Measurements from ENCODE around the gene FGD4.

FGD4 gene

DNA sequence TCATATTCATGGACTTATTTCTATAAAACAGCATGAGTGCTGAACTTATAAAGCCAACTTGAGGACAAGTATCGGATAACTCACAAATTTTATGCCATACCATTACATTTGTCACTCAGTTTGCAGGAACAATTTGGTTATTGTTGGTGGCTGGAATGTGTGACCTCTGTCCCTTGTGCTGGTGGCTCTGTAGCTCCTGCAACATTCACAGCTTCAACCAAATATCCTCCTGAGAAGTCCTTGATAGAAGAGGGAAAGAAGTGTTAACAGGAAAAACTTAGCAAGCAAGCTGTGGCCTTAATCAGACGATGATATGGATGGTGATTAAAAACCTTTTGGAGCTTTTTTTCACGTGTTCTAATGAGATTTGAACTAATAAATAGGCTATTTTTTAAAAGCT lies 218.8 kb downstream of the FGD4 start:
- no peak for DNase-seq

DNA sequence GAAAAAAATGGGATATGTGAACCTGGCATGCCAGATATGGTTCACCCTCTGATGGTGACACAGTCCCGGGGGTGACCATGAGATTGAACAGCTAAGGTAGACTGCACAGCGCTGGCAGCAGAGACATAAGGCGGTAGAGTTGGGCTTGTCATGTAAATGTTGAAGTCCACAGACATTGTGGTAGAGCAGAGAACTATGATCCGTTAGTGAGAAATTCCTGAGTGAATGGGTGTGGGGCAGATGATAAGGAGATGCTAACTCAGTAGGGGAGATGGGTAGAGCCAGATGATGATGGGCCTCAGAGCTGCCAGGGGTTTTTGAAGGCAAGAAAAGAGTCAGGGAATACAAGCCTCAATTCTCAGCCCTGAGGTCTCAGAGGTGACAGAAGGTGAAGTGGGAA lies 228.6 kb downstream of the FGD4 start:
- DNase-seq = no peak

DNA sequence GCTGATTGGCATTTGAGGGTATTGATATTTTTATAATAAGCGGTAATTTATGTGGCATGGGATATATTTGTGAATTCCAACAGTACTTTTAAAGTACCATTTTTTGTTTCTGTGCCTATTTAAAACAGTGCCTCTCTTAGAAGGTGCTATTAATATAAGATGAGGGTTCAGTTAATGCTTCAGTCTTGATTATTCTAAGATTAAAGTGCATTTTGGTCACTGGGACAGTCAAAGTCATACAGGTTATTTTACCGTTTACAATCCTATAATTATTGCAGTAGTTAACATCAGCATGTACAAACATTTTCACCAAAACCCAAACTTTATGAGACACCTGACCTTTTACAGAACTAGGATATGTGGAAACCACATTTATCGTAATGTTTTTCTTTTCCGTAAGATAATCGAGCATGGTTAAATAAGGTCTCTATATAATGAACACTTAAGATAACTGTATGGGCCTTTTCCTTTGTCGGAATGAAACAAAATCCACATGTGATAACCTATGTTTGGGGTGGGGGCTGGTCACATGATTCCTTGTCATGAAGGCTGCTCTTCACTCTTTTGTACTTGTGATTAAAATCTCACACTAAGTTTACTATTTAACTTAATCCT lies 242.0 kb downstream of the FGD4 start:
- DNase-seq = no peak

DNA sequence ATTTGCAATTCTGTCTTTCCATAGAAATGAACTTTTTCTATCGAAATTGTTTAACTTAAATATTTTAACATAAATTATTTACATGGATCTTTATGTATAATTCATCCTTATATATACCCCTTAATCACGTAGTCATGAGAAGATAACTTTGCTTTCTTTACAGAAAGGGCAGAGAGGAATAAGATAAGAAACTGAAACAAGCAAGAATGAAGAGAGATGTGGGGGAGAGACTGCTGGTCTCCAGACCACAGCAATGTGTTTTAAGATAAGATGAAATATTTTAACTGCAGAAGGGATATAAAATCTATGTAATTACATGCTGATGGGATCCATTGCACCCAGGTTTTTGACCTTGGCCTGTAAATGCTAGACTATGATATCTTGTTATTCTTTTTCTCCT lies 245.1 kb downstream of the FGD4 start:
- no peak for DNase-seq

DNA sequence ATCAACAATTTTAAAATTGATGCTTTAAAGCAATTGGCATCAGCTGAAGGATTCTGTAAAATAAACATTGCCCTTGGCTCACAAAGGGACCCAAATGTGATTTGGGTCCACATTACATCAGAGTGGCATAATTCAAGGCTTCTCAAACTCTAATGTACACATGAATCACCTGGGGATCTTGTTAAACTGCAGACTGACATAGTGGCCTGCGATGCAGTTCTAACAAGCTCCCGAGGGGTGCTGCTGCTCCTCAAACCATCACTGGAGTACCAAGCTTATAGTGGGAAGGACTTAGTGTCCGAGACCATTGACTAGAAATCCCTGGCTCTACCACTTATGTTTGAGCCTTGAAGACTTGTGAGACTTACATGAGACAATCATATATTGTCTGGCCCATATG lies 247.9 kb downstream of the FGD4 start:
- DNase-seq = no peak

DNA sequence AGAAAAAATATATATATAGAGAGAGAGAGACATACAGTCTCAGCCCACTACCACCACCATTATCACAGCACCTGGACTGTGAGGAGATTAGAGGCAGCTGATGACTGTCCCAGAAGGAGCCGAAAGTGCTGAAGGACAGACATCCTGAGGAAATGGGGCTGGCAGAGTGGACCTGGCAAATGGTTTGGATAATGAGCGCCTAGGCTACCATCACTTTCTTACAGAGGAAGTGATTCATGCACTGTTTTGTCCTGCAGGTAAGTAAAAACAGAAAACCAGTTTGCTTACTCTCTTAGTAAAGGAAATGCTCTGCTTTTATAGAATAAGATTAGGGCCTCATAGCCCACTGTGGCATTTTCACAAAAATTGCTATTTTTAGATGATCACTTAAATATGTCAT lies 251.2 kb downstream of the FGD4 start:
- DNase-seq = no peak

DNA sequence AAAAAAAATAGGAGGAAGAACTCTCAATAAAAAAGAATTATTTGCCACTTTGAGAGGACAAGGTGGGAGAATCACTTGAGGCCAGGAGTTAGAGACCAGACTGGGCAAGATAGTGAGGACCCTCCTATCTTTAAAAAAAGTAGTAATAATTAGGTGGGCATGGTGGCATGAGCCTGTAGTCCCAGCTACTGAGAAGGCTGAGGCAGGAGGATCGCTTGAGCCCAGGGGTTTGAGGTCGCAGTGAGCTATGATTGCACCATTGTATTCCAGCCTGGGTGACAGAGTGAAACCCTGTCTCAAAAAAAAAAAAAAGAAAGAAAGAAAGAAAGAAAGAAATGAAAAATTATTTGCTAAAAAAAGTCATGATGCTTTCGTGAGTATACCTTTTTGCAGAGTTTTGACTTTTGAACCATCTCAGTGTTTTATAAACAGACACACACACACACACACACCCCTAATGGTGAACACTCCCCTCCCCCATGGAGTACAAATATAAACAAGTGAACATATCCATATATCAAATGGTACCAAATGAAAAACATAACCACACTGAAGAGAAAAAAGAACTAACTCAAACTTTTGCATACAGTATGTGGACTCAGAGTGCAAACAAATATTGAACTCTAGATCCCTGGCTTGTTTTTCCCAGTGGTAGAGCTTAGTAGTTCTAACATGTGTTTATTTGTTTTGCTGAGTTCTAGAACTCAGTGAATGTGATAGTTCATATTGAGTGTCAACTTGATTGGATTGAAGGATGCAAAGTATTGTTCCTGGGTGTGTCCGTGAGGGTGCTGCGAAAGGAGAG lies 252.0 kb downstream of the FGD4 start:
- DNase-seq = no peak

DNA sequence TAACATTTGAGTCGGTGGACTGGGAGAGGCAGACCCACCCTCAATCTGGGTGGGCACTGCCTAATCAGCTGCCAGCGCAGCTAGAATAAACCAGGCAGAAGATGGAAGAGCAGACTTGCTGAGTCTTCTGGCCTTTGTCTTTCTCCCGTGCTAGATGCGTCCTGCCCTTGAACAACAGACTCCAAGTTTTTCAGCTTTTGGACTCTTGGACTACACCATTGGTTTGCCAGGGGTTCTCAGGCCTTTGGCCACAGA lies 252.5 kb downstream of the FGD4 start:
- DNase-seq = no peak

DNA sequence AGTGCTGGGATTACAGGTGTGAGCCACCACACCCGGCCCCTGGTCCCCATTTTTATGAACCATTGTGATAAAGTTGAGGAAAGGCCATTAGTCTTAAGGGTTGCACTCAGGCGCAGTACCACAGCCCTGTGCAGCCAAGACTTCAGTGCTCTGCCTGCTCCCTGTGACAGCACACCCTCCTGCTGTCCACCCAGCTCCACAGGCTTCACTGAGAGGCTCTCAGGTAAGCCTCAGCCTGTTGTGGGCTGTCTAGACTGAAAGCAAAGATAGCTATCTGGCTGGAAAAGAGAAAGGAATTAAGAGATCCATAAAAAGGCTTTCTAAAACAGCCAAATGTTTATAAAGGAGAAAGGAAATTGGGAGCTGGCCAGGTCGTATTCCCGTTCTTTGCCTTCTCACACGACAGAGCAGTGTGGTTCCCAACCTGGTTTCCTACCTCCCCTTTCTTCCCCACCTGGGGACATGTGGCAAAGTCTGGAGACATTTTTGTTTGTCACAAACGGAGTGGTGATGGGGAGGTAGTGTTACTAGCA lies 260.6 kb downstream of the FGD4 start:
- DNase-seq = no peak

DNA sequence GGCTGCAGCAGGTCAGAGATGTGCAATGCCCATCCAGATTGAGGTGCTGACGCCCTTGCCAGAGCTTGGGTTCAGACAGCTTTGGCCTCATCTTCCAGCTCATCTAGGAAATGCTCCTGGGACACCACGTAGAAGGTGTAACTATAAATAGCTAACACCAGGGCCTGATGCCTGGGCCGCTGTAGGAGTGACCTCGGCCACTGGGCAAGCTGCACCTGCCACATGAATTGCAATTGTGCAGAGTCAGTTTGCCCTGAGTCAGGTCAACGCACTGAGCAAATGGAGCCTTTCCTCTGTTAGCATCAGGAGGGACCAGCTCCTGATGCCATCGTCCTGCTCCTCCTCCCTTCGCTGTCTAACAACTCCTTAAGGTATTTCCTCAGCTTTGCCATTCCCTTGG lies 262.3 kb downstream of the FGD4 start:
- no peak for DNase-seq

DNA sequence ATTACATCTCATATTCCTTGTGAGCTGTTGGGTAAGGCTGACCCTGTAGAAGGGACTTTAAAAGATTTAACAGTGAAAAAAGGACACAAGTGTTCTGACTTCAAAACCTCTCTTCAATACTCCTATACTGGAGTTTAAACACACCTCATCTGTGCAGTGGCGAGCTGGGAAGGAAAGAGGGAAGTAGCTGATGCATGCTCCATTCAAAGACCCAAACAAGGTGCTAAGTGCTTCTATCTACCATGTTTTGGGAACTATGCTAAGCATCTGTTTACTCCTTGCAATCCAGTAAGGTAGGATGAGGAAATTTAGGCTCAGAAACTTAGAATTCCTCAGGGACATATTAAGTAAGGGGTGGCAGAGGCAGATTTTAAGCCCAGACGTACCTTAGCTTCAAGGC lies 263.3 kb downstream of the FGD4 start:
- no peak for DNase-seq

DNA sequence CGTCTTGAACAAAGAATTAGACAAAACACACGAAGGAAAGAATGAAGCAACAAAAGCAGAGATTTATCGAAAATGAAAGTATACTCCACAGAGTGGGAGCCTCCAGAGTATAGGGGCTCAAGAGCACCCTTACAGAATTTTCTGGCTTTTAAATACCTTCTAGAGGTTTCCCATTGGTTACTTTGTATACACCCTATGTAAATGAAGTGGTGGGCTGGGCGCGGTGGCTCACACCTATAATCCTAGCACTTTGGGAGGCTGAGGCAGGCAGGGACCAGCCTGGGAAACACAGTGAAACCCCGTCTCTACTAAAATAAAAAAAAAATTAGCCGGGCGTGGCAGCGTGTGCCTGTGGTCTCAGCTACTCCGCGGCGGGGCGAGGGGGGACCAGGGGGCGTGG lies 266.7 kb downstream of the FGD4 start:
- no peak for DNase-seq

DNA sequence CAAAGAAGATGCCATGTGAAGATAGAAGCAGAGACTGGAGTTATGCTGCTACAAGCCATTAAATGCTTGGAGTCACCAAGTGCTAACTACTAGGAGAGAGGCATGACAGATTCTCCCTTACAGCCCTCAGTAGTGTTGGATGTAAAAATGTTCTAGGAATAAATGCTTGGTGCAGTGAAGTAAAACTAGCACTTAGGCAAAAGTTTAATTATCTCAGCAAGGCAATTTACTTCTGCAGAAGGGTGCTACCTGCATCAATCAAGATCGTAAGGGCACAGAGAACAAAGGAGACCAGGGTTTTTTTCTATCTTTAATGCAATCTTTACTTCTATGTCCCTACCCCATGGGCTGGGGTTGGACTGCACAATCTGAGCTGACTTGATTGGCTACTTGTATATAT lies 270.2 kb downstream of the FGD4 start:
- DNase-seq = no peak

DNA sequence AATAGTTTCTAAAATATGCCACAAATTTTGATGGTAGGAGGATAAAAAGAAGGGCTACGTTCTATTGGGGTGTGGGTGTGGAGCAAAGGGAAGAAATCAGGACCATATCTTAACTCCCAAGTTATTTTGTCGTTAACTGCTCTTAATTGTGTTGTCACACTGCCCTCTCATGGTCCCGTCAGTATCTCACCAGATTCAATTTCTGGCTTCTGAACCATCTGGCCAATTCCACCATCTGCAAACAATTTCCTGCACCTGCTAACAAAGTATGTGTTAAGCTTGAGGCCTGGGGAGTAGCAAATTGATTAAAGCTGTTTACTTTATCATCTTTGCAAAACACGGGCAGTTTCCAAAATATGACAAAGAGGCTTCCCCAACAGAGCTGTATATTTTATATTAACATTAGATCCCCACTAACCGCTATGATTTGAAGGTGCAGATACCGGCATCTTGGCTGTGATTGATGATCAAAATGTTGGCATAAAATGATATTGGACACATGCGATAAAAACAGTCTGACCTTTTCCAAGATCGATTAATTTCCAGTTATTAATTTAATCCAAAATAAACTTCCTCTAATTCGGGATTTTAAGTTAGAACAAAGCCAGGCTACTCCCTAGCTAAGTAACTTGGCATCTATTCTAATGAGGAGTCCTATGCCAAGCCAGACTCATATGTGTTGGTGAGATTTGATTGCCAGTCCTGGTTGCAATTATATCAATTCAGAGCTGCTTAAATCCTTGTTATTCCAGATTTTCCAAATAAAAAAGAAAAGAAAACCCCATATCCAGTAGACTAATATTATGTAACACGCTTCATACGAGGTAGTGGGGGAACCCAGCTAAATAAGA lies 272.8 kb downstream of the FGD4 start:
- peak; percentile 79 for DNase-seq

DNA sequence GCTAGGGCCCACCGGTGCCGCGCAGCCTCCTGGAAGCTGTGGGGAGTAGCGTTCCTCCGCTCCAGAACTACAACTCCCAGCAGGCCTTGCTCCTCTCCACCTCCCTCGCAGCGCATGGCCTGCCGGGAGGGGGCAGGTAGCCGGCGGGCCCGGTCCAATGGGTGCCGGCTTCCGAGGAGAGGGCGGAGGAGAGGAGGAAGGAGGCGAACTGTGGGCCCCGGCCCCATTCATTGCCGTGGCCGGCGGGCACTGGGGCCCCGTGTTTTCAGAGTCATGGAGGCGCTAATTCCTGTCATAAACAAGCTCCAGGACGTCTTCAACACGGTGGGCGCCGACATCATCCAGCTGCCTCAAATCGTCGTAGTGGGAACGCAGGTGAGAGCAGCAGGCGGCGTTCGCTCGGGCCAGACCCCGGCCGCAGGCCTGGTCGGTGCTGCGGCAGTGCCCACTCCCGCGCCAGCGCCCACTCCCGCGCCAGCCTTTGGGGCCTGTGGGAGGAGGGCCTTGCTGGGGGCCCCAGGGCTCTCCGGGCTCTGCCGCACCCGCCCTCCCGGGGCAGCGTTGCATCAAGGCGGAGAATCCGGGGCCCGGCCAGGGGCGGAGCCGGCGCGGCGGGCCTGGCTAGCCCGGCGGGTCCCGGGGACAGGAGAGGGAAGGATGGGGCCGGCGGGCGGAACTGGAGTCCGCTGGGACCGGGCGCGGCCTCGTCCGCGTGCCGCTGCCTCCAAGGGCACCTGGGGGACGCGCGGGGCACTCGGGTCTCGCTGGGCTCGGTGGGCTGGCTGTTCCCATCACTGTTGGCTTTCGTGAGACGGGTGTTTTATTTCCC lies 279.9 kb downstream of the FGD4 start, which contains the start of gene DNM1L:
Gene DNM1L (plus strand): TSS at position 211 of the 829 bp plus-strand sequence. CDS start 63 bp downstream, at position 274.
- peak; percentile 96 for DNase-seq

DNA sequence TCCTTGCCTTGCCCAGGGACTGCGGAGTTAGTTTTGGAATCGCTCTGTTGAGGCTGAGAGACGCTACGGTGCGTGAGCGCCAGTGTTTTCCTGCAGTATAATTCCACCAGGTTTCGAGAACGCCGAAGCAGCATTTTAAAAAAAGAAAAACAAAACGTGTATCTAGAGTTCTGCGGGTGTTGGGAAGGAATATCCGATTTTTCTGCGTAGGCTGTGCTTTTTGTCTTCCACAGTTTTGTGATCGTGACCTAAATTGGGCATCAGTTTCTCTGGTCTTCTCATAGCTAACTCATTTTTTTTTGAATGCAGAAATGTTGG lies 280.5 kb downstream of the FGD4 start:
- no peak for DNase-seq

DNA sequence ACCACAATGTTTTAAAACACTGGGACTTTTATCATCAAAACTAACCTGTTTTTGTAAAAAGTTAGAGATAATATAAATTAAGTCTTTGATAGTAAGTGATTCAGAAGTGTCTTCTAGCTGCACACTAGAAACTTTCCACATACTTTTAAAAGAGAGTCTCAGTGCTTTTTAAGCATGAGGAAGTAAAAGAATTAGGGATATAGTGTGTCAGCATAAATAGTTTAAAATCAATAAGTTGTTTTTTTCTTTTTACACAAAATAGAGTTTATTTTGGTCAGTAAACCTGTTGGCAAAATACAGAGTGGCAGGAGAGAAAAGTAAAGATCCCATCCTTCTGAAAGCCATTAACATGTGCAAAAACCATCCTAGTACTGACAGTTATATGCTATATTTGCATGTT lies 281.4 kb downstream of the FGD4 start:
- no peak for DNase-seq

DNA sequence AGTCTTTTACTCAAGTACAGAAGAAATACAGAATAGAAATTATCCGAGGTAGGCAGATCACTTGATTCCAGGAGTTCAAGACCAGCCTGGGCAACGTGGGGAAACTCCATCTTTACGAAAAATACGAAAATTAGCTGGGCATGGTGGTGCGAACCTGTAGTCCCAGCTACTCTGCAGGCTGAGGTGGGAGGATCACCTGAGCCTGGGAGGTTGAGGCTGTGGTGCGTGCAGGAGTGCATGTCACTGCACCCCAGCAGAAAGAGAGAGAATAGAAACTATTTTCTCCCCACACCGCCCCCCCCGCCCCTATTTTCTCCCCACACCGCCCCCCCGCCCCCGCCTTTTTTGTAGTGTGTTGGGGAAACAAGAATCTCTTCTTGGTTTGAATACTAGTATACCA lies 281.9 kb downstream of the FGD4 start:
- no peak for DNase-seq

DNA sequence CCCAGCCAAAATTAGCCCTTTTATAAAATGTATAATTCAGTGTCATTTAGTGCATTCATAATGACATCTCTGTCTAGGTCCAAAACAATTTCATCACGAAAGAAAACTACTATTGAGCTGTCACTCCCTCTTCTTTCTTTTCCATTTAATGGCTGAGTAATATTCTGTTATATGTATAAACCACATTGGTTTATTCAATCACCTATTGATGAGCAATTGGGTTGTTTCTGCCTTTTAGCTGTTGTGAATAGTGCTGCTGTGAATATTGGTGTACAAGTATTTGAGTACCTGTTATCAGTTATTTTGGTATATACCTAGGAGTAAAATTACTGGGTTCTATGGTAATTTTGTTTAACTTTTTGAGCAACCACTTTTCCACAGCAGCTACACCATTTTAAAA lies 287.0 kb downstream of the FGD4 start:
- DNase-seq = no peak

DNA sequence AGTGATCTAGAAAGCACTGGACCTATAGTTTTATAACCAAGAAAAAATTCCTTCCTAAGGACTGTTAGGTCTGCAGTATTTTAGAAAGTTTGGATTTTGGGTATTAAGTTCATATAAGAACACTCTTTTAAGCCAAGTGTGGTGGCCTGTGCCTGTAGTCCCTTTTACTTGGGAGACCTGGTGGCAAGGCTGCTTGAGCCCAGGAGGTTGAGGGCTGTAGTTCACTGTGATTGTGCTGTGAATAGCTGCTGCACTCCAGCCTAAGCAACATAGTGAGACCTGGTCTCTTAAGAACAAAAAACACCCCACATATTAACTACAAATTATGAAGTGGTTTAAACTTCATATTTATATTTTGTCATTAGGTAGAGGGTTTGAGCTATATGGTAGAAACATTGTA lies 289.4 kb downstream of the FGD4 start:
- no peak for DNase-seq

DNA sequence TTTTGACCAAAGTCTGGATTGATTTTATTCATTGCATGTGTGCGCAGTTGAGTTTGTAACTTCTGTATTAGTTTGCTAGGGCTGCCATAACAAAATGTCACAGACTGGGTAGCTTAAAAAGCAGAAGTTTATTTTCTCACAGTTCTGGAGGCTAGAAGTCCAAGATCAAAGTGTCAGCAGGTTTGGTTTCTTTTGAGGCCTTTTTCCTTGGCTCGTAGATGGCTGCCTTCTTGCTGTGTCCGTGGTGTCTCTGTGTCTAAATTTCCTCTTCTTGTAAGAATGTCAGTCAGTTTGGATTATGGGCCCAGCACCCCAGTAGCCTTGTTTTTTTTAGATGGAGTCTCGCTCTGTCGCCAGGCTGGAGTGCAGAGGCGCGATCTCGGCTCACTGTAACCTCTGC lies 291.6 kb downstream of the FGD4 start:
- no peak for DNase-seq

DNA sequence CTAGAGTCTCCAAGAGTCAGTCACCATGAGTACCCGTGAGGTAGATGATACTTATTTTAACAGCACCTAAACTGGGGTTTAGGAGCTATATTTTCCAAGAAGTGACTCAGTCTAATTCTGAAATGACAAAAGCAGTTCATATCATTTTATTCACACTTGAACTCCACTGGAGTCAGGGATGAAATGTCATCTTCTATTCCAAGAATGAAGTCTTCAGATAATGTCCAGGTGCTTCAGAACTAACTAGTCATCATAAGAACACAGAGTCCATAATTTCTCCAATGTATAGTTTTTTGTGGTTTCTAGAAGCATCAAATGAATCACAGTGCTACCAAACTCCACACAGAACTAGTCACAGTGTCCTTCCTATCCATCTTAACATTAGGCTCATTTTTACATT lies 293.0 kb downstream of the FGD4 start:
- no peak for DNase-seq

DNA sequence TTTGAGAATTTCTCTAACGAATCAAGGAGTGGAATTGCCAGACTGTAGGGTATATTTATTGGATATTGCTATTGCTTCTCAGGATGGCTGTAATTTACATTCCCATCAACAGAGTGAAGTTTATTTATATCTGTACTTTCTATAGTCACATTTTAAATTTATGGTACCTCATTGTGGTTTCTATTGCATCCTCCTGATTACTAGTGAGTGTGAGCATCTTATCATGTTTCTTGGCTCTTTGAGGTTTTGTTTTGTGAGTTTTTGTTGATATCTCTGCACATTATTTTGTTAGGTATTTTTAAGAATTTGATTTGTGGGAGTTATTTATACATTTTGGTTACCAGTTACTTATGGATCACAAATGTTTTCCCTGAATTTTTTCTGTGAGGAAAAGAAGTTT lies 293.7 kb downstream of the FGD4 start:
- no peak for DNase-seq

All from NCI-H2171 (cell line).